Middle frontal gyrus (tissue), 1 donor: Measurements from ENCODE around the gene ANKRD62.

Source experiments
- DNase-seq: peaks from one replicate; pipeline ENCODE4 v3.0.0-alpha.2; 2015; ENCODE audit warnings: low spot score; ENCODE audit errors: extremely low spot score

ANKRD62 gene

GRCh38 chr18:12165038-12165768 lies 71.6 kb downstream of the ANKRD62 start:
- no peak for DNase-seq
